Measurements from ENCODE around the gene CASK.
"Not testable (repeated sequence)": the region's sequence is repeated elsewhere in the genome, so short reads cannot be mapped to it uniquely, and the experiment has no call there.

CASK gene

GRCh38 chrX:41728125-41728524, 195.2 kb downstream of the CASK start:
- no peak for DNase-seq

DNA sequence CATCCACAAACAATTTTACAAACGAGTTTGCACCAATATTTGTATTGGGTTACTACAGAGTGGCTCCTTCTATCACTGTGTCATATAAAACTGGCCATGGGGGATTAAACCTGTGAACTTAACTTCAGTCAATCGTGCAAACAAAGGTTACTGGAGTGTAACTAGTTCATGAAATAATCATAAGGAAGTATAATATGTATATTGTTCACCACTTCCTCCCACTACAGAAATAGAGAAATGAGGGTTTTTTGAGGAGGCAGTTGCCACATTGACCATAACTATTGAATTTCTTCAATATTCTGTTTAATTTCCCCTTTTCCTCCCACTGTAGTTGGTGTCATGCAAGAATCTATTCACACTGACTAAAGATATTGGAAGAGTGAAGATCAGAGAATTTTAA, 199.5 kb downstream of the CASK start, which contains the start of gene GPR82:
Gene GPR82 (plus strand): TSS at position 356 of the 400 bp plus-strand sequence. CDS start 2,846 bp downstream, outside the sequence.
- DNase-seq = no peak

GRCh38 chrX:41722816-41723618, 200.3 kb downstream of the CASK start:
- no peak for DNase-seq

GRCh38 chrX:41722214-41722613, 201.1 kb downstream of the CASK start:
- no peak for DNase-seq

DNA sequence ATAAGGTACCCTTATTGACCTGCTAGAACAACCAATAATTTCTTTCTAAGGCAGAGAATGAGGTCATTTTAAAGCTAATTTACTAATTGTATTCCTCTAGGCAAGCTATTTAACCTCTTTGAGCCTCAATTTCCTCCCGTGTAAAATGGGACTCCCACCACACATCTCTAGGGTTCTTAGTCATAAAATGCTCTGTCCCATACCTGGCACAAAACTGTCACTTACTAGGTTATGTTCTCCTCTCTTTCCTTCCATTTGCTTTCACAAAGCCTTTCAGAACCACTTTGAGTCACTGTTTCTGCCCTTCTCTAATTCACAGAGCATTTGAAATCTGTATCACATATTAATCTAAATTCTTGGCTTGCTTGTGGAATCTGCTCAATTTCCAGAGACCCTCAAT, 201.8 kb downstream of the CASK start:
- no peak for DNase-seq

- no peak for DNase-seq
These were observed 203.1 kb downstream of the CASK start for GRCh38 chrX:41720125-41720779.

DNA sequence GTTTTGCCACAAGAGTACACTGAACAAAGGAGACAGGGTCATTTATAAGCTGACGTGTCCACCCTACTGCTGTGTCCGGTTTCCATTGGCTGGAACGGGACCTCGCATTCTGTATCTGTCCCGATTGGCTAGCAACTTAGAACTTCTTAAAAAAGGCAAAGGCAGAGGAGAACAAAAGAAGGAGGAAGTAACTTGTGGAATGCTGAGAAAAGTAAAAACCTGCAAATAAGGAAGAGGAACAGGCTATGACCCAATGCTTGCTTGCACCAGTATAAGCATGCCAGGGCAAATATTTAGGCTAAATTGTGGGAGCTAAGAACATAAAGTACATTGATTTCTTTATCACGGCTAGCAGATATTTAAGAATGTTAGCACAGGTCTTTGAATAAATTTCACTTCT, 203.7 kb downstream of the CASK start:
- not testable (repeated sequence) for DNase-seq

GRCh38 chrX:41718481-41719235, 204.7 kb downstream of the CASK start:
- no peak for DNase-seq

DNA sequence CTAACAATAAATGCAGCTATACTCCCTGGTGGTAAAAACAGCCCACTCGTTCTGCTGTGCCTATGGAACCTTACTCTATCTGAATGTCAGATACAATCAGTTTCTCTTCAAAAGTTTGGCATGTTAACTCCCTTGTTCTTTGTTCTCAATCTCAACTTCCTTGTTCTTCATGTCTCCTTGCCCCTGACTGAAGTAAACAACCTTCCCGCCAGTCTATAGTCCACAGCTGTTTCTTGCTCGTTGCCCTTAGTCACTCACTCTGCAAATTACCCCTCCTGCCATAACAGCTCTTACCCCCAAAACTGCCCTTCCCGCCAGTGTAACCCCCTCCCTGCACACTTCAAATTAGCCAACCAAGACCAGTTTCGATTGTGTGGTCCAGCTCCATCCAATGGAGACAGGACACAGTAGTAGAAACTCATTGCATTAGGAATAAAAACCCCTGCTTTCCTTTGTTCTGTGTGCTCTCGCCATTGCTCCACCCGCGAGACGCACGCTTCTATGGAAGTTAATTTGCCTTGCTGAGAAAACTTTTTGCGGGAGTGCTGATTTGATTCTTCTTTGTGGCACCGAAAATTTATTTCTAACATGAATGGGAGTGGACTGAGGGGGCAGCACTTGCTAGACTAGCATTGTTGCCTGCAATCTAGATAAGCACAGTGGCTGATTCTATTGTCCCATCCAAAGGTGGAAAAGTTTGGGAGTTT, 206.4 kb downstream of the CASK start:
- DNase-seq = no peak

GRCh38 chrX:41716222-41716621, 207.1 kb downstream of the CASK start:
- no peak for DNase-seq

- DNase-seq = no peak
These were observed 212.2 kb downstream of the CASK start for GRCh38 chrX:41711021-41711667.

GRCh38 chrX:41708486-41708885, 214.9 kb downstream of the CASK start:
- no peak for DNase-seq

DNA sequence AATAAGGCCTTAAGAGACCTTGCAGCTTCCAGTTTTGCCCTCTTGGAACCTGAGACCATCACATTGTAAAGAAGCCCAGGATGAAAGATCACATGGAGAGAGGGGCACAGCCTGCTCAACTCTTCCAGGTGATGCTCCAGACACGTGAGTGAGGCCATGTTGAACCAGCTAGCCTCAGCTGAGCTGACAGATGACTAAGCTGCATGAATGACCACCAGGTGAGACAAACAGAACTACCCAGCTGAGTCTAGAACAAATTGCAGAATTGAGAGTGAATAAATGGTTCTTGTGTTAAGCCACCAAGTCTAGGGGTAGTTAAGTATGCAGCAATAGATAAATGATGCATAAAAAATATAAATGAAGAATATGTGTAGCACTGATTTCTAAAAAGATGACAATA, 216.1 kb downstream of the CASK start:
- no peak for DNase-seq

GRCh38 chrX:41705680-41706374, 217.5 kb downstream of the CASK start:
- DNase-seq = no peak

- no peak for DNase-seq
These were observed 218.3 kb downstream of the CASK start for GRCh38 chrX:41705042-41705441.

- no peak for DNase-seq
These were observed 219.8 kb downstream of the CASK start for GRCh38 chrX:41703574-41704029.

- no peak for DNase-seq
These were observed 227.9 kb downstream of the CASK start for GRCh38 chrX:41695426-41695825.

DNA sequence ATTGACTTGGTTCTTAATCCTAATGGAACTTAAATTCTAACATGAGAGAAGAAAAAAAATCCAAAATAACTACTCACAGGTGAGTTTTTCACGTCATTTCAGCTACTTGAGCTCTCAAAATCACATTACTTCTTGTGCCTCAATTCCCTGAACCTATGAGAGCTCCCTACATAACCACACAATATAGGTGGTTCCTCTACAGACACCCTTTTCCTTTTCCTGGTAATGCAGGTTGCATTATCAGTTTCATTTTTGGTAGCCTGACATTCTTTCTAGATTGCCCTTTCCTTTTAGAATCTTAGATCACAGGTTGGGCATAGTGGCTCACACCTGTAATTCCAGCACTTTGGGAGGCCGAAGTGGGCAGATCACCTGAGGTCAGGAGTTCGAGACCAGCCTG, 230.3 kb downstream of the CASK start:
- no peak for DNase-seq

DNA sequence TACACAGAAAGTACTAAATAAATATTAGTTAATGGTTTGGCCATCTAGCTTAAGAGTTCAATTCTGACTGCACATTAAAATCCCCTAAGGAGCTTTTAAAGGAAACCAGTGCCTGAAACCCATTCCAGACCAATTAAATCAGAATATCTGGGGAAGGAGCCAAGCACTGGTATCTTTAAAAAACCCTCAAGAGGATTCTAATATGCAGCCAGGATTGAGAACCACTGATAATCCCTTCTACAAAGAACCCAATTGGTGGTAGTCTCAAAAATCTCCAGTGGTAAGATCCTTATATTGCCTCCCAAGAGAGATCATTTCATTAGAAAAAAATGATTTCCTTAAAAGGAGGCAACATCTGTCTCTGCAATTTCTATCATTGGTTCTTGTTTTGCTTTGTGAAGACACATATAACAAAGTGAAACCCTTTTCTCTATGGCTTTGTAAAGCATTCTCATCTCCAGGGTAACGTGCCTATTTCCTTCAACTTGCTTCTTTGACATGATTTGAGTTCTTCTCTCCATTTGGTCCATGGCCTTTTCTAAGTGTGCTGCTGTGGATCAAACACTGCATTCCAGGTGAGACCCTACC, 231.1 kb downstream of the CASK start:
- DNase-seq = no peak

- no peak for DNase-seq
These were observed 233.6 kb downstream of the CASK start for GRCh38 chrX:41689711-41690110.

- no peak for DNase-seq
These were observed 234.5 kb downstream of the CASK start, which contains the start of gene GPR34 for GRCh38 chrX:41688835-41689234. Gene GPR34 (plus strand): TSS chrX:41688973. CDS start chrX:41695634, 6,661 bp downstream.

All from NCI-H2227 treated with DMSO at 0.1 percent for 48 hours (cell line).